ENCODE results near the gene KRT35.

DNA sequence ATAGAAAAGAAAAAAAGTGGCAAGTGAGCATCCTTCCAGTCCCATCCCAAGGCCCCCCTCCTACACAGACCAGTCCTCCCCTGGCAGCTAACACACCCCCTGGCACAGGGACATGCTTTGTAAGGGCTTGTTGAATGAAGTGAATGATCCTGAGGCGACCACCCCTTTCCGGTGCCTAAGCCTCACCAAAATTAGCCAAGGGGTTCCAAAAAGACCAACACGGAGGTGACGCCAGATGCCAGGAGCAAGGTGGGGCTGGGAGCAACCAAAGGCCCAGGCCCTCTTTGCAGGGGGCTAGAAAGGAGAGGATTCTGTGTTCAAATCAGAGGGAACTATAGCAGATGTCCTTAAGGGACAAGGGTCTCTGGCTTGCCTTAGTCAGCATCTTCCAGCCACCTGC lies 5.5 kb downstream of the KRT35 start:
- TF ChIP-seq, protein P1, sequence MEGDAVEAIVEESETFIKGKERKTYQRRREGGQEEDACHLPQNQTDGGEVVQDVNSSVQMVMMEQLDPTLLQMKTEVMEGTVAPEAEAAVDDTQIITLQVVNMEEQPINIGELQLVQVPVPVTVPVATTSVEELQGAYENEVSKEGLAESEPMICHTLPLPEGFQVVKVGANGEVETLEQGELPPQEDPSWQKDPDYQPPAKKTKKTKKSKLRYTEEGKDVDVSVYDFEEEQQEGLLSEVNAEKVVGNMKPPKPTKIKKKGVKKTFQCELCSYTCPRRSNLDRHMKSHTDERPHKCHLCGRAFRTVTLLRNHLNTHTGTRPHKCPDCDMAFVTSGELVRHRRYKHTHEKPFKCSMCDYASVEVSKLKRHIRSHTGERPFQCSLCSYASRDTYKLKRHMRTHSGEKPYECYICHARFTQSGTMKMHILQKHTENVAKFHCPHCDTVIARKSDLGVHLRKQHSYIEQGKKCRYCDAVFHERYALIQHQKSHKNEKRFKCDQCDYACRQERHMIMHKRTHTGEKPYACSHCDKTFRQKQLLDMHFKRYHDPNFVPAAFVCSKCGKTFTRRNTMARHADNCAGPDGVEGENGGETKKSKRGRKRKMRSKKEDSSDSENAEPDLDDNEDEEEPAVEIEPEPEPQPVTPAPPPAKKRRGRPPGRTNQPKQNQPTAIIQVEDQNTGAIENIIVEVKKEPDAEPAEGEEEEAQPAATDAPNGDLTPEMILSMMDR (IDR thresholded peaks at IDR 0.05 in 2 of 3, conservative IDR thresholded peaks at IDR 0.05 in 1 of 3; ENCODE audit: borderline replicate concordance in 1 of 3, insufficient read depth in 1 of 3, low read depth in 2 of 3, low read length in 2 of 3), result no peak
- TF ChIP-seq POLR2AphosphoS5 (IDR thresholded peaks at IDR 0.05; ENCODE audit: low read depth, low read length) (no peak), ZFX (IDR thresholded peaks at IDR 0.05) (no peak), SIN3A (IDR thresholded peaks at IDR 0.05; ENCODE audit: low read depth) (no peak), EGR1 (IDR thresholded peaks at IDR 0.05; ENCODE audit: low read depth) (no peak), CEBPB (IDR thresholded peaks at IDR 0.05; ENCODE audit: low read depth) (no peak), EZH2phosphoT487 (IDR thresholded peaks at IDR 0.05; ENCODE audit: borderline replicate concordance) (no peak), SP1 (IDR thresholded peaks at IDR 0.05; ENCODE audit: low read depth) (no peak), POLR2A (IDR thresholded peaks at IDR 0.05; ENCODE audit: borderline replicate concordance, extremely low read depth, insufficient read depth, insufficient read length) (no peak), TCF7L2 (IDR thresholded peaks at IDR 0.05; ENCODE audit: borderline replicate concordance, extremely low read depth, insufficient read depth, insufficient read length) (no peak), YY1 (IDR thresholded peaks at IDR 0.05; ENCODE audit: extremely low read depth, insufficient replicate concordance, low read depth, low read length) (no peak), SRF (IDR thresholded peaks at IDR 0.05; ENCODE audit: low read depth) (no peak), ZBTB33 (IDR thresholded peaks at IDR 0.05; ENCODE audit: extremely low read depth, insufficient replicate concordance, low read length) (no peak)
- TF ChIP-seq, protein P2, sequence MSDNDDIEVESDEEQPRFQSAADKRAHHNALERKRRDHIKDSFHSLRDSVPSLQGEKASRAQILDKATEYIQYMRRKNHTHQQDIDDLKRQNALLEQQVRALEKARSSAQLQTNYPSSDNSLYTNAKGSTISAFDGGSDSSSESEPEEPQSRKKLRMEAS (IDR thresholded peaks at IDR 0.05), result no peak

All from HCT116 (cell line).